ENCODE data around the gene MYO19. TPM values are rescaled to one million over a fixed set of nuclear protein-coding genes. Genes with fewer than 3 reads are reported as not detected.

Gene MYO19
- total RNA-seq, 1 experiment from 2014 or later = 144 TPM

DNA sequence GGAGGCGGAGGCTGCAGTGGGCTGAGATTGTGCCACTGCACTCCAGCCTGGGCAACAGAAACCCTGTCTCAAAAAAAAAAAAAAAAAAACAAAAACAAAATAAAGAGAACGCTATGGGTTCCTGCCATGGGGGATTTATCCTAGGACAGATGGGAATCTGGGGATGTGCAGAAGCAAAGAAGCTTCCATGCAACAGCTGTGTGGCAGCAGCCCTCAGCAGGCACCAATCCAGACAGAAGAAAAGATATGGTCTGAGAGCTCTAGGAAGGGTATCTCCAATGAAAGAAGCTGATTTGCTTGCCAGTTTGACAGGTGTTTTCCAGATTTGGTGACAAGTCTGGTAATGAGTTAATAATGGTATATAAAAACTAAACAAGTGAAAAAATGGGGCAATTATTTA lies 11.6 kb downstream of the MYO19 start:
- H4K8ac ChIP-seq (replicated peaks; ENCODE audit: insufficient read length, low read depth, low read length) = no peak overlapping the region
- no peak overlapping the region for H2BK5ac ChIP-seq (ENCODE audit: insufficient read length, low read length)
- H2BK120ac ChIP-seq (ENCODE audit: low read depth, low read length, poor library complexity, severe bottlenecking) = no peak overlapping the region
- no peaks in the 10 kb centered on the region for H3K27me3 ChIP-seq (ENCODE audit: insufficient read depth, low read length)
- no peaks in the 10 kb centered on the region for H3K79me1 ChIP-seq (ENCODE audit: insufficient read depth, low read depth, low read length, poor library complexity, severe bottlenecking)
- DNase-seq = no peak
- H3T11ph ChIP-seq (ENCODE audit: low read length) = no peak overlapping the region
- H3K36me3 Mint-ChIP-seq (ENCODE audit: insufficient read depth in 1 of 3, low read depth in 3 of 3) = peaks cover 37 to 87% (median 81%) of the 10 kb centered on the region in 3 experiments; a peak in 6 of 7 replicates
- no peak overlapping the region for H2AFZ ChIP-seq (ENCODE audit: low read length)
- no peak overlapping the region for H2BK12ac ChIP-seq (ENCODE audit: insufficient read length, low read depth, low read length)
- no CpG with 5 or more reads among the region's 2 CpGs for WGBS (ENCODE audit: extremely low coverage, insufficient read length, low lambda C conversion rate)
- H3K18ac ChIP-seq (ENCODE audit: insufficient read length, low read depth, low read length) = no peak overlapping the region
- no peak overlapping the region for H3K14ac ChIP-seq (ENCODE audit: insufficient read depth, low read length)
- no peaks in the 10 kb centered on the region for H3K4me1 ChIP-seq (ENCODE audit: insufficient read depth, low read length)
- H3K27me3 Mint-ChIP-seq (ENCODE audit: low read depth) = no peaks in the 10 kb centered on the region; the same call in 1 of the 2 replicates
- no peaks in the 10 kb centered on the region for H3K4me1 Mint-ChIP-seq
- no peak overlapping the region for H3K27ac ChIP-seq (ENCODE audit: insufficient read length, low read depth, low read length)
- H3K9ac ChIP-seq (ENCODE audit: extremely low read depth, insufficient read length, low read length) = no peak overlapping the region
- H3K23ac ChIP-seq (ENCODE audit: insufficient read length, low read depth, low read length) = no peak overlapping the region
- H2AK5ac ChIP-seq (ENCODE audit: insufficient read length, low read length) = no peak overlapping the region
- peak overlapping the region in 1 of 3 experiments; percentile 74; a peak in 1 of 7 replicates for H3K27ac Mint-ChIP-seq
- H3K4ac ChIP-seq (ENCODE audit: low read depth, low read length) = no peak overlapping the region
- H2BK15ac ChIP-seq (ENCODE audit: low read depth, low read length) = no peak overlapping the region
- no peak overlapping the region for H4K91ac ChIP-seq (ENCODE audit: insufficient read length, low read depth, low read length)
- no peak overlapping the region for H3K4me3 Mint-ChIP-seq
- no peak overlapping the region for H4K5ac ChIP-seq (ENCODE audit: insufficient read length, low read depth, low read length)
- H3K9me3 Mint-ChIP-seq = no peaks in the 10 kb centered on the region
- TF ChIP-seq CTCF (conservative IDR thresholded peaks at IDR 0.05) = no peak
- H3K56ac ChIP-seq (ENCODE audit: insufficient read length, low read depth, low read length) = no peak overlapping the region
- H3K4me2 ChIP-seq (ENCODE audit: insufficient read depth, insufficient read length, low read length) = no peak overlapping the region
- H3K9me3 ChIP-seq (ENCODE audit: control insufficient read depth, low read depth, low read length) = no peaks in the 10 kb centered on the region
- no peaks in the 10 kb centered on the region for H4K20me1 ChIP-seq (ENCODE audit: control insufficient read depth, insufficient read depth, insufficient read length)
- H3K23me2 ChIP-seq (ENCODE audit: insufficient read length, low read depth, low read length, poor library complexity, severe bottlenecking) = no peaks in the 10 kb centered on the region
- no peaks in the 10 kb centered on the region for H3K79me2 ChIP-seq (ENCODE audit: insufficient read depth, low read length)
- H2BK20ac ChIP-seq (ENCODE audit: low read depth, low read length, poor library complexity, severe bottlenecking) = no peak overlapping the region
